H1 (cell line): ENCODE data around the gene TOP1. TPM values are rescaled to one million over a fixed set of nuclear protein-coding genes. Genes with fewer than 3 reads are reported as not detected.

Experiments used
- CTCF ChIA-PET: fragments of 300-600 bp; sonication (Branson Sonifier 250); formaldehyde crosslinking; loops from one replicate; lab custom pipeline; 2021; ENCODE audit not compliant: partially characterized antibody; lab: Charles Lee
- POLR2A ChIA-PET: fragments of 300-600 bp; sonication (Branson Sonifier 250); formaldehyde crosslinking; loops from one replicate; lab custom pipeline; 2021; ENCODE audit warnings: inconsistent platforms; ENCODE audit not compliant: partially characterized antibody; lab: Charles Lee
- DNase-seq, 2 experiments: peaks; one replicate each; pipeline versions ENCODE4 v3.0.0 to v3.0.0-alpha.2; 2010 to 2022; ENCODE audit warnings: low spot score in 2 of 2, low read depth in 1 of 2, mixed read lengths in 1 of 2
- FAIRE-seq: peaks from 2 replicates; lab custom pipeline; 2011; peaks lifted over from hg19 to GRCh38; lab: Jason Lieb, UNC
- H2AFZ ChIP-seq: 2 replicates; pipeline ENCODE4 v1.8.1; 2012; ENCODE audit warnings: low read length, inconsistent platforms
- H2AK5ac ChIP-seq: 2 replicates; pipeline ENCODE4 v1.6.1; 2013; ENCODE audit warnings: low read depth, low read length
- H2BK120ac ChIP-seq: replicated peaks from 2 replicates; pipeline ENCODE3; 2013; ENCODE audit warnings: low read depth, low read length, inconsistent platforms
- H2BK12ac ChIP-seq: 2 replicates; pipeline ENCODE4 v1.6.1; 2013; ENCODE audit warnings: low read depth, low read length
- H2BK15ac ChIP-seq: 2 replicates; pipeline ENCODE4 v1.6.1; 2013; ENCODE audit warnings: low read length
- H2BK20ac ChIP-seq: 2 replicates; pipeline ENCODE4 v1.6.1; 2013; ENCODE audit warnings: low read length
- H2BK5ac ChIP-seq: 2 replicates; pipeline ENCODE4 v1.6.1; 2013; ENCODE audit warnings: low read depth, low read length
- H3K14ac ChIP-seq: 2 replicates; pipeline ENCODE4 v1.6.1; 2013; ENCODE audit warnings: inconsistent platforms; ENCODE audit not compliant: insufficient read length
- H3K18ac ChIP-seq: 2 replicates; pipeline ENCODE4 v1.6.1; 2013; ENCODE audit warnings: low read length; ENCODE audit errors: extremely low read depth
- H3K23ac ChIP-seq: 2 replicates; pipeline ENCODE4 v1.6.1; 2013; ENCODE audit warnings: inconsistent platforms; ENCODE audit not compliant: insufficient read length
- H3K23me2 ChIP-seq: 2 replicates; pipeline ENCODE4 v1.6.1; 2013; ENCODE audit warnings: low read depth, low read length
- H3K27ac ChIP-seq: 2 replicates; pipeline ENCODE4 v1.6.1; 2011; ENCODE audit warnings: low read depth, low read length, inconsistent platforms
- H3K27me3 ChIP-seq, 4 experiments: replicated peaks in 1 of 4; 1 replicate in 1 of 4; 2 replicates in 3 of 4; pipeline versions ENCODE4 v1.6.1 to v1.8.1; 2011 to 2013; ENCODE audit warnings: low read length in 3 of 4, mild to moderate bottlenecking in 3 of 4, inconsistent platforms in 2 of 4, mixed read lengths in 2 of 4, moderate library complexity in 1 of 4; ENCODE audit not compliant: control insufficient read depth in 3 of 4, insufficient read depth in 3 of 4; ENCODE audit errors: extremely low read depth in 1 of 4
- H3K36me3 ChIP-seq, 4 experiments: 2 replicates each; pipeline versions ENCODE4 v1.6.1 to v1.8.1; 2011 to 2013; ENCODE audit warnings: mild to moderate bottlenecking in 4 of 4, low read length in 3 of 4, moderate library complexity in 2 of 4, control low read depth in 1 of 4, inconsistent platforms in 1 of 4; ENCODE audit not compliant: insufficient read depth in 4 of 4, control insufficient read depth in 2 of 4
- H3K4ac ChIP-seq: replicated peaks from 2 replicates; pipeline ENCODE3; 2013; ENCODE audit warnings: low read length, low read depth, mixed read lengths, inconsistent platforms; ENCODE audit not compliant: insufficient read length
- H3K4me1 ChIP-seq, 4 experiments: replicated peaks in 1 of 4; 1 replicate in 1 of 4; 2 replicates in 3 of 4; pipeline versions ENCODE4 v1.6.1 to v1.8.1; 2011 to 2013; ENCODE audit warnings: low read length in 3 of 4, inconsistent platforms in 2 of 4, mixed read lengths in 1 of 4; ENCODE audit not compliant: insufficient read depth in 4 of 4, control insufficient read depth in 3 of 4
- H3K4me2 ChIP-seq, 2 experiments: 2 replicates each; pipeline versions ENCODE4 v1.6.1 to v1.8.1; 2011 to 2013; ENCODE audit warnings: low read depth in 2 of 2, low read length in 2 of 2, control low read depth in 1 of 2, inconsistent platforms in 1 of 2, mild to moderate bottlenecking in 1 of 2; ENCODE audit not compliant: insufficient read depth in 1 of 2
- H3K4me3 ChIP-seq, 4 experiments: fragments of 200-600, 300-600 bp in 1 of 4; sonication (generic), shearing (Covaris generic), sonication (Bioruptor Twin) in 1 of 4; 2 replicates each; pipeline versions ENCODE4 v1.5.1 to v1.8.1; 2011 to 2016; ENCODE audit warnings: low read length in 4 of 4, low read depth in 3 of 4, control low read depth in 2 of 4, inconsistent platforms in 2 of 4, mild to moderate bottlenecking in 2 of 4, mixed read lengths in 1 of 4, moderate library complexity in 1 of 4; ENCODE audit not compliant: insufficient read depth in 2 of 4; ENCODE audit errors: extremely low read depth in 1 of 4
- H3K56ac ChIP-seq: replicated peaks from 2 replicates; pipeline ENCODE3; 2013; ENCODE audit warnings: low read depth, mild to moderate bottlenecking, mixed read lengths, low read length, inconsistent platforms; ENCODE audit not compliant: insufficient read length
- H3K79me1 ChIP-seq: 2 replicates; pipeline ENCODE4 v1.6.1; 2013; ENCODE audit warnings: low read depth, low read length, control low read depth
- H3K79me2 ChIP-seq, 2 experiments: 2 replicates each; pipeline versions ENCODE4 v1.6.1 to v1.8.1; 2012 to 2013; ENCODE audit warnings: low read length in 2 of 2, mild to moderate bottlenecking in 2 of 2, inconsistent platforms in 1 of 2; ENCODE audit not compliant: insufficient read depth in 2 of 2, control insufficient read depth in 1 of 2
- H3K9ac ChIP-seq, 4 experiments: replicated peaks in 1 of 4; 1 replicate in 1 of 4; 2 replicates in 3 of 4; pipeline versions ENCODE4 v1.6.1 to v1.8.1; 2011 to 2013; ENCODE audit warnings: low read depth in 3 of 4, low read length in 3 of 4, control low read depth in 2 of 4, mild to moderate bottlenecking in 2 of 4, moderate library complexity in 2 of 4, inconsistent platforms in 1 of 4; ENCODE audit errors: extremely low read depth in 1 of 4
- H3K9me3 ChIP-seq, 2 experiments: 2 replicates each; pipeline versions ENCODE4 v1.6.1 to v1.8.1; 2012 to 2013; ENCODE audit warnings: mild to moderate bottlenecking in 2 of 2, moderate library complexity in 2 of 2, control low read depth in 1 of 2, inconsistent platforms in 1 of 2, low read depth in 1 of 2, low read length in 1 of 2, mixed read lengths in 1 of 2; ENCODE audit not compliant: insufficient read depth in 2 of 2
- H4K20me1 ChIP-seq, 2 experiments: replicated peaks in 1 of 2; 2 replicates each; pipeline versions ENCODE3 to v1.8.1; 2011 to 2013; ENCODE audit warnings: inconsistent platforms in 2 of 2, low read length in 2 of 2, mild to moderate bottlenecking in 1 of 2; ENCODE audit not compliant: insufficient read depth in 2 of 2, control insufficient read depth in 1 of 2
- H4K5ac ChIP-seq: 2 replicates; pipeline ENCODE4 v1.6.1; 2013; ENCODE audit warnings: low read length, low read depth, mixed read lengths, inconsistent platforms; ENCODE audit not compliant: insufficient read length
- H4K8ac ChIP-seq: 2 replicates; pipeline ENCODE4 v1.8.0; 2013; ENCODE audit warnings: mild to moderate bottlenecking, moderate library complexity, low read length, inconsistent platforms; ENCODE audit not compliant: insufficient read depth; ENCODE audit errors: extremely low read depth
- H4K91ac ChIP-seq: replicated peaks from 2 replicates; pipeline ENCODE3; 2013; ENCODE audit warnings: low read length, mixed read lengths, inconsistent platforms; ENCODE audit not compliant: insufficient read length
- KDM1A ChIP-seq: fragments of 200-600, 300-600 bp; sonication (generic); IDR thresholded peaks from 2 replicates; pipeline ENCODE4 v1.7.1; 2016; ENCODE audit warnings: mild to moderate bottlenecking, low read length, borderline replicate concordance
- RAD21 ChIP-seq, 2 experiments: IDR thresholded peaks in 1 of 2; conservative IDR thresholded peaks in 1 of 2; 2 replicates each; pipeline ENCODE4 v1.6.1; 2011; ENCODE audit warnings: low read depth in 2 of 2, low read length in 2 of 2, improper control_type of control experiment in 1 of 2, inconsistent platforms in 1 of 2, mild to moderate bottlenecking in 1 of 2, moderate library complexity in 1 of 2
- TCF12 ChIP-seq: IDR thresholded peaks from 2 replicates; pipeline ENCODE4 v1.6.1; 2011; ENCODE audit warnings: low read depth, mild to moderate bottlenecking, low read length
- WGBS, 2 experiments: shearing (Covaris generic) in 1 of 2; methylation state at CpG; one replicate each; pipeline versions ENCODE4 v1.1.6 to v1.1.7; 2013 to 2015; ENCODE audit warnings: low lambda C conversion rate in 2 of 2, mixed read lengths in 2 of 2, inconsistent platforms in 1 of 2, low coverage in 1 of 2, missing lambda C conversion rate in 1 of 2; ENCODE audit not compliant: insufficient replicate concordance in 2 of 2, insufficient coverage in 1 of 2, insufficient read length in 1 of 2; ENCODE audit errors: extremely low coverage in 1 of 2, missing lambda C conversion rate in 1 of 2; 5-methylcytosine and 5-hydroxymethylcytosine counted together
- polyA plus RNA-seq, 7 experiments: library from polyadenylated mRNA; depleted of rRNA in 3 of 7; stranded (reverse) in 5 of 7; unstranded in 2 of 7; fragments of >200 nt in 5 of 7; fragments of 200-250 nt in 2 of 7; gene quantifications; 1 replicate in 5 of 7; 2 replicates in 1 of 7; 4 replicates in 1 of 7; pipeline versions ENCODE4 v1.2.1 to v1.2.3, GENCODE V29; 2011 to 2013; ENCODE audit warnings: missing spikeins in 2 of 7, mixed read lengths in 2 of 7
- total RNA-seq: library from RNA; stranded (reverse); fragmentation: NEBNext Ultra II Directional; extraction: Animal tissue kit (Norgen Biotek cat#: 25700); gene quantifications from 2 replicates; pipeline ENCODE4 v1.2.1, GENCODE V29; 2021

Gene TOP1
- total and polyA plus RNA-seq, 2 of the 8 experiments (the other 6 are each of a cell fraction or from before 2014, with no cell fraction given): 7.4 to 108 TPM

DNA sequence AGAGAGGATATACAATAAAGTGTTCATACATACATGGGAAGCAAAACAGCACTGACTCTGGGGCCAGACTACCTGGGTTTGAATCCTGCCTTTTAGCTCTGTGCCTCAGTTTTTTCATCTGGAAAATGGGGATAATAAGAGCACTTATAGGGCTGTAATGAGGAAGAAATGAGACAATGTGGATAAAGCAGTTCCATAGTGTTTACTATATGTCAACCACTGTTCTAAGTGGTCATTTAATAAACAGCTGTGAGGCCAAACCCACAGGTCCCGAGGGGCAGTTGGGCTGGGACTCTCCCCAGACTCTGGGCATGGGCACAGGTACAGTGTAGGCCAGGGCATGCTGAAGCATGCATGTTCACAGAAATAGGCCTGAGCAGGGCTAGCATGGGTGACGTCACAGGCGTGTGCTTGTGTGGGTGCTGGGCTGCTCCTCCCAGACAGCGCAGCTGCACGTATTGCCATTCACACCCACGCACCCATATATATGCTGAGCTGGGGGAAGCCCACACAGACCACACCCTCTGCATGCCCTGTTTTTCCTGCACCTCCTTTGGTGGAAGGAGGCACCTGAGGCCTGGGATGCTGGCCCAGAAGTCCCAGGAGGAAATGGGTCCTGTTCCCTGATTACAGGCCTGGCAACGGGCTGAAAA, 105.2 kb downstream of the TOP1 start:
- FAIRE-seq: no peak

More for the DNA sequence above, 105.2 kb downstream of the TOP1 start:
- H3K4me2 ChIP-seq: no peak overlapping the region
- no peak overlapping the region; a peak in 1 of 7 replicates for H3K9ac ChIP-seq
- H3K4ac ChIP-seq: no peak overlapping the region
- no peak overlapping the region for H3K18ac ChIP-seq
- no peaks in the 10 kb centered on the region for H3K9me3 ChIP-seq
- no peak overlapping the region for H2BK12ac ChIP-seq
- TF ChIP-seq RAD21 (IDR thresholded peaks at IDR 0.05 in 1 of 2, conservative IDR thresholded peaks at IDR 0.05 in 1 of 2; ENCODE audit: low read depth in 2 of 2, low read length in 2 of 2): no peak
- peak; percentile 30; the same call in 1 of the 2 replicates for TF ChIP-seq KDM1A
- TF ChIP-seq TCF12: no peak
- H4K20me1 ChIP-seq: peaks cover 0 to 2% of the 10 kb centered on the region in 2 experiments
- H2BK120ac ChIP-seq: no peak overlapping the region
- CTCF ChIA-PET: interaction anchor here (0.8 to 4.3 kb wide), 18 partner anchors 8 to 294 kb away, joined by 3 to 31 read pairs (median 9); partner anchors contain the start of gene LPIN3
- H3K36me3 ChIP-seq: no peaks in the 10 kb centered on the region
- no peak overlapping the region for H4K5ac ChIP-seq
- no peak overlapping the region for H4K91ac ChIP-seq
- H3K14ac ChIP-seq: no peak overlapping the region
- H4K8ac ChIP-seq: no peak overlapping the region
- H2AK5ac ChIP-seq: no peak overlapping the region
- H3K79me1 ChIP-seq: no peaks in the 10 kb centered on the region; the same call in 1 of the 2 replicates
- H2BK5ac ChIP-seq: no peak overlapping the region
- H3K4me3 ChIP-seq: no peak overlapping the region
- 91% methylated on average over 7 of the region's 7 CpGs; no CpG with 5 or more reads in 1 of the 2 experiments for WGBS, 2 experiments
- POLR2A ChIA-PET: interaction anchor here (1.0 to 1.6 kb wide), 2 partner anchors 13 to 48 kb away, joined by 3 read pairs; no protein-coding TSS in a partner anchor
- peaks cover 0 to 9% (median 2%) of the 10 kb centered on the region in 4 experiments; a peak in 3 of 7 replicates for H3K27me3 ChIP-seq
- no peak overlapping the region for H2BK20ac ChIP-seq
- H3K23me2 ChIP-seq: peaks cover 13% of the 10 kb centered on the region; the same call in 1 of the 2 replicates
- no peak overlapping the region for H3K56ac ChIP-seq
- H3K27ac ChIP-seq: no peak overlapping the region
- no peak overlapping the region for H2BK15ac ChIP-seq
- peaks cover 6 to 15% (median 11%) of the 10 kb centered on the region in 4 experiments for H3K4me1 ChIP-seq
- no peak for DNase-seq
- no peak overlapping the region for H2AFZ ChIP-seq
- H3K79me2 ChIP-seq: peaks cover 8 to 9% of the 10 kb centered on the region in 2 experiments
- no peak overlapping the region for H3K23ac ChIP-seq
